ENCODE results near the gene FTCD.
"Not testable (repeated sequence)": the region's sequence is repeated elsewhere in the genome, so short reads cannot be mapped to it uniquely, and the experiment has no call there.

FTCD gene

GRCh38 chr21:46170436-46171193, 15.2 kb upstream of the FTCD start:
- H3K4me3 Mint-ChIP-seq; H3K4me1 Mint-ChIP-seq; H3K27me3 Mint-ChIP-seq; ATAC-seq (replicated peaks); DNase-seq; H3K27ac Mint-ChIP-seq: not testable (repeated sequence)
- Mint-ChIP-seq H3K36me3 (peaks cover 11 to 25% of the 10 kb centered on the region in 2 donors), H3K9me3 (peaks cover 16 to 20% of the 10 kb centered on the region in 2 donors)

- Mint-ChIP-seq H3K27me3 (peaks cover 4 to 6% of the 10 kb centered on the region in 2 donors), H3K27ac (no peak overlapping the region), H3K4me3 (no peak overlapping the region), H3K36me3 (peaks cover 5 to 12% of the 10 kb centered on the region in 2 donors), H3K4me1 (peaks cover 4 to 8% of the 10 kb centered on the region in 2 donors), H3K9me3 (peaks cover 6% of the 10 kb centered on the region in 2 donors)
- ATAC-seq (replicated peaks) (no peak), DNase-seq (no peak)
Measured at GRCh38 chr21:46168659-46169386, 13.4 kb upstream of the FTCD start.

GRCh38 chr21:46168238-46168637, 12.9 kb upstream of the FTCD start:
- Mint-ChIP-seq H3K36me3 (peaks cover 6 to 10% of the 10 kb centered on the region in 2 donors), H3K9me3 (peaks cover under 1 to 1% of the 10 kb centered on the region in 2 donors), H3K4me1 (peaks cover 4 to 8% of the 10 kb centered on the region in 2 donors), H3K4me3 (no peak overlapping the region), H3K27ac (no peak overlapping the region), H3K27me3 (peaks cover under 1 to 10% of the 10 kb centered on the region in 2 donors)
- DNase-seq (no peak), ATAC-seq (replicated peaks) (no peak)

- Mint-ChIP-seq H3K27ac (no peak overlapping the region), H3K9me3 (no peaks in the 10 kb centered on the region), H3K27me3 (peaks cover 0 to 10% of the 10 kb centered on the region in 2 donors), H3K4me1 (no peaks in the 10 kb centered on the region), H3K36me3 (peaks cover 8 to 11% of the 10 kb centered on the region in 2 donors), H3K4me3 (no peak overlapping the region)
- DNase-seq (no peak), ATAC-seq (replicated peaks) (no peak)
Measured at GRCh38 chr21:46165098-46165497, 9.7 kb upstream of the FTCD start.

- Mint-ChIP-seq H3K27me3 (peaks cover 0 to 10% of the 10 kb centered on the region in 2 donors), H3K36me3 (peaks cover 8 to 11% of the 10 kb centered on the region in 2 donors), H3K9me3 (no peaks in the 10 kb centered on the region), H3K4me1 (no peaks in the 10 kb centered on the region), H3K4me3 (no peak overlapping the region), H3K27ac (no peak overlapping the region)
- DNase-seq: no peak
- no peak for ATAC-seq (replicated peaks)
Measured at GRCh38 chr21:46163380-46163779, 8.0 kb upstream of the FTCD start.

- H3K27ac Mint-ChIP-seq: peak overlapping the region; percentile 72
- ATAC-seq (replicated peaks): no peak
- peaks cover 11 to 13% of the 10 kb centered on the region in 2 donors for H3K36me3 Mint-ChIP-seq
- no peak overlapping the region for H3K4me3 Mint-ChIP-seq
- peaks cover 0 to 10% of the 10 kb centered on the region in 2 donors for H3K27me3 Mint-ChIP-seq
- H3K9me3 Mint-ChIP-seq: no peaks in the 10 kb centered on the region
- no peaks in the 10 kb centered on the region for H3K4me1 Mint-ChIP-seq
- DNase-seq: no peak
Measured at GRCh38 chr21:46161633-46162592, 6.5 kb upstream of the FTCD start.

GRCh38 chr21:46160907-46161632, 5.7 kb upstream of the FTCD start:
- H3K4me1 Mint-ChIP-seq: no peaks in the 10 kb centered on the region
- ATAC-seq (replicated peaks) (no peak), DNase-seq (no peak)
- H3K36me3 Mint-ChIP-seq: peaks cover 11% of the 10 kb centered on the region in 2 donors
- H3K27ac Mint-ChIP-seq: peak overlapping the region; percentile 37
- no peaks in the 10 kb centered on the region for H3K9me3 Mint-ChIP-seq
- H3K27me3 Mint-ChIP-seq: peaks cover 0 to 10% of the 10 kb centered on the region in 2 donors
- H3K4me3 Mint-ChIP-seq: no peak overlapping the region

GRCh38 chr21:46160657-46160906, 5.2 kb upstream of the FTCD start:
- H3K27ac Mint-ChIP-seq: no peak overlapping the region
- no peaks in the 10 kb centered on the region for H3K9me3 Mint-ChIP-seq
- peaks cover 8 to 11% of the 10 kb centered on the region in 2 donors for H3K36me3 Mint-ChIP-seq
- no peaks in the 10 kb centered on the region for H3K4me1 Mint-ChIP-seq
- no peak overlapping the region for H3K4me3 Mint-ChIP-seq
- DNase-seq: no peak
- ATAC-seq (replicated peaks): peak in 1 of 2 donors; percentile 4
- H3K27me3 Mint-ChIP-seq: peaks cover 0 to 10% of the 10 kb centered on the region in 2 donors

- H3K36me3 Mint-ChIP-seq: peaks cover 8 to 11% of the 10 kb centered on the region in 2 donors
- peaks cover 0 to 10% of the 10 kb centered on the region in 2 donors for H3K27me3 Mint-ChIP-seq
- ATAC-seq (replicated peaks): peak in 1 of 2 donors; percentile 29
- H3K27ac Mint-ChIP-seq: peak overlapping the region; percentile 62
- H3K9me3 Mint-ChIP-seq: no peaks in the 10 kb centered on the region
- no peaks in the 10 kb centered on the region for H3K4me1 Mint-ChIP-seq
- DNase-seq: no peak
- H3K4me3 Mint-ChIP-seq: no peak overlapping the region
Measured at GRCh38 chr21:46159841-46160656, 4.7 kb upstream of the FTCD start.

- Mint-ChIP-seq H3K27me3 (peaks cover 0 to 10% of the 10 kb centered on the region in 2 donors), H3K4me3 (peak overlapping the region in 1 of 2 donors; percentile 20), H3K9me3 (no peaks in the 10 kb centered on the region), H3K27ac (peak overlapping the region; percentile 62), H3K36me3 (peaks cover 8 to 11% of the 10 kb centered on the region in 2 donors), H3K4me1 (no peaks in the 10 kb centered on the region)
- DNase-seq: no peak
- ATAC-seq (replicated peaks): no peak
Measured at GRCh38 chr21:46159390-46159789, 4.0 kb upstream of the FTCD start.

- no peak for ATAC-seq (replicated peaks)
- Mint-ChIP-seq H3K36me3 (peaks cover 8 to 11% of the 10 kb centered on the region in 2 donors), H3K9me3 (no peaks in the 10 kb centered on the region), H3K4me1 (no peaks in the 10 kb centered on the region), H3K27me3 (peaks cover 0 to 10% of the 10 kb centered on the region in 2 donors), H3K27ac (no peak overlapping the region), H3K4me3 (peak overlapping the region in 1 of 2 donors; percentile 20)
- no peak for DNase-seq
Measured at GRCh38 chr21:46158666-46159300, 3.4 kb upstream of the FTCD start.

- Mint-ChIP-seq H3K9me3 (no peaks in the 10 kb centered on the region), H3K36me3 (peaks cover 6% of the 10 kb centered on the region in 2 donors), H3K27ac (no peak overlapping the region), H3K27me3 (peaks cover 0 to 5% of the 10 kb centered on the region in 2 donors), H3K4me3 (no peak overlapping the region), H3K4me1 (no peaks in the 10 kb centered on the region)
- DNase-seq (no peak), ATAC-seq (replicated peaks) (no peak)
Measured at GRCh38 chr21:46157987-46158451, 2.6 kb upstream of the FTCD start.

Measured in stimulated activated naive B cell treated with anti-CD40 and anti-IgM and Interleukin-4, amounts not matched to agents 10 μg/mL and 1 μg/mL and 100 μg/mL, for 72 hours (primary cell).